ENCODE measurements around the gene ANKFY1.

DNA sequence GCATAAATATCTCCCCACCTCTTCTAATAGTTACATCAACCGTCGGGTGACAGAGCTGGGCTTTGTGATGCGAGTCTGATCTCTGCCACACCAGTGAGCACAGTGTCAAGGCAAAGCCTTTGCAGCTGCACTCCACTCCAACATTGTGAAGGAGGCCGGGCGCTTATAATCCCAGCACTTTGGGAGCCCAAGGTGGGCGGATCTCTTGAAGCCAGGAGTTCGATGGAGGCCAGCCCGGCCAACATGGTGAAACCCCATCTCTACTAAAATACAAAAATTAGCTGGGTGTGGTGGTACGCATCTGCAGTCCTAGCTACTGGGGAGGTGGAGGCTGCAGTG, 101.8 kb downstream of the ANKFY1 start:
- TF ChIP-seq CTCF (IDR thresholded peaks at IDR 0.05) (no peak), POLR2AphosphoS5 (IDR thresholded peaks at IDR 0.05; ENCODE audit: low read depth, low read length) (no peak), SIN3A (IDR thresholded peaks at IDR 0.05; ENCODE audit: borderline replicate concordance, insufficient read depth, low read depth, low read length) (no peak), TCF7L2 (IDR thresholded peaks at IDR 0.05; ENCODE audit: low read depth, low read length) (no peak), REST (IDR thresholded peaks at IDR 0.05; ENCODE audit: insufficient read depth in 1 of 2, low read depth in 2 of 2, low read length in 1 of 2) (no peak)

Measured in Panc1 (cell line).